ENCODE measurements around the gene NFYC.

GRCh38 chr1:40710581-40711315 lies 19.2 kb downstream of the NFYC start:
- TF ChIP-seq, protein P1, sequence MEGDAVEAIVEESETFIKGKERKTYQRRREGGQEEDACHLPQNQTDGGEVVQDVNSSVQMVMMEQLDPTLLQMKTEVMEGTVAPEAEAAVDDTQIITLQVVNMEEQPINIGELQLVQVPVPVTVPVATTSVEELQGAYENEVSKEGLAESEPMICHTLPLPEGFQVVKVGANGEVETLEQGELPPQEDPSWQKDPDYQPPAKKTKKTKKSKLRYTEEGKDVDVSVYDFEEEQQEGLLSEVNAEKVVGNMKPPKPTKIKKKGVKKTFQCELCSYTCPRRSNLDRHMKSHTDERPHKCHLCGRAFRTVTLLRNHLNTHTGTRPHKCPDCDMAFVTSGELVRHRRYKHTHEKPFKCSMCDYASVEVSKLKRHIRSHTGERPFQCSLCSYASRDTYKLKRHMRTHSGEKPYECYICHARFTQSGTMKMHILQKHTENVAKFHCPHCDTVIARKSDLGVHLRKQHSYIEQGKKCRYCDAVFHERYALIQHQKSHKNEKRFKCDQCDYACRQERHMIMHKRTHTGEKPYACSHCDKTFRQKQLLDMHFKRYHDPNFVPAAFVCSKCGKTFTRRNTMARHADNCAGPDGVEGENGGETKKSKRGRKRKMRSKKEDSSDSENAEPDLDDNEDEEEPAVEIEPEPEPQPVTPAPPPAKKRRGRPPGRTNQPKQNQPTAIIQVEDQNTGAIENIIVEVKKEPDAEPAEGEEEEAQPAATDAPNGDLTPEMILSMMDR (IDR thresholded peaks at IDR 0.05 in 4 of 5, conservative IDR thresholded peaks at IDR 0.05 in 1 of 5), result no peak
- TF ChIP-seq POLR2A (IDR thresholded peaks at IDR 0.05), result no peak
